K562 (cell line): Measurements from ENCODE around the gene TAP2. TPM values are rescaled to one million over a fixed set of nuclear protein-coding genes. Genes with fewer than 3 reads are reported as not detected.

Experiments
- ATAC-seq: fragments of 200-7000 bp; cut with Tn5 transposase; 3 replicates; pipeline ENCODE4 v1.9.1; 2020; ENCODE audit warnings: moderate library complexity
- BruUV-seq: library from RNA; stranded (reverse); fragments of 400-500 nt; replicated peaks from 2 replicates; lab custom pipeline; 2021; lab: Mats Ljungman, UMichigan
- CTCF ChIA-PET: fragments of 300-600 bp; formaldehyde crosslinking; extraction: SDS; loops from one replicate; lab custom pipeline; 2021; ENCODE audit warnings: low intra/inter-chr PET ratio; lab: Yijun Ruan, JAX
- POLR2A ChIA-PET: fragments of 300-600, 350-650 bp; sonication (Branson Sonifier 250); formaldehyde crosslinking; extraction: SDS; loops from one replicate; lab custom pipeline; 2021; ENCODE audit warnings: antibody characterized with exemption, inconsistent platforms; lab: Yijun Ruan, JAX
- DNase-seq, 4 experiments: peaks; one replicate each; pipeline versions ENCODE4 v3.0.0 to v3.0.0-alpha.2; 2011 to 2018; ENCODE audit warnings: low spot score in 3 of 4, mixed read lengths in 3 of 4; ENCODE audit errors: extremely low read depth in 1 of 4
- FAIRE-seq: peaks from 2 replicates; lab custom pipeline; 2011; peaks lifted over from hg19 to GRCh38; lab: Jason Lieb, UNC
- H2AFZ ChIP-seq: 2 replicates; pipeline ENCODE4 v1.6.0; 2011; ENCODE audit warnings: low read depth, low read length, control low read depth, inconsistent platforms
- H3K27ac ChIP-seq: fragments of 200-600 bp; 3 replicates; pipeline ENCODE4 v1.8.0; 2011; ENCODE audit warnings: low read depth, mild to moderate bottlenecking, control low read depth, inconsistent platforms, low read length, moderate library complexity, mixed read lengths; ENCODE audit errors: extremely low read depth
- H3K27me3 ChIP-seq, 2 experiments: fragments of 300-600 bp in 1 of 2; 2 replicates in 1 of 2; 3 replicates in 1 of 2; pipeline versions ENCODE4 v1.6.0 to v1.8.0; 2011; ENCODE audit warnings: inconsistent platforms in 2 of 2, low read length in 2 of 2, mild to moderate bottlenecking in 1 of 2, mixed read lengths in 1 of 2, moderate library complexity in 1 of 2; ENCODE audit not compliant: control insufficient read depth in 2 of 2, insufficient read depth in 2 of 2
- H3K36me3 ChIP-seq: fragments of 300-600 bp; 3 replicates; pipeline ENCODE4 v1.8.0; 2011; ENCODE audit warnings: mild to moderate bottlenecking, low read length, inconsistent platforms; ENCODE audit not compliant: control insufficient read depth, insufficient read depth
- H3K4me1 ChIP-seq, 2 experiments: fragments of 200-600 bp in 1 of 2; replicated peaks in 1 of 2; 2 replicates in 1 of 2; 3 replicates in 1 of 2; pipeline versions ENCODE4 v1.5.1 to v1.8.0; 2011; ENCODE audit warnings: inconsistent platforms in 2 of 2, low read length in 2 of 2, mild to moderate bottlenecking in 1 of 2, mixed read lengths in 1 of 2, moderate library complexity in 1 of 2; ENCODE audit not compliant: control insufficient read depth in 2 of 2, insufficient read depth in 2 of 2
- H3K4me2 ChIP-seq: 2 replicates; pipeline ENCODE4 v1.6.1; 2011; ENCODE audit warnings: low read length, control low read depth, inconsistent platforms, mixed read lengths; ENCODE audit not compliant: insufficient read depth
- H3K4me3 ChIP-seq: fragments of 200-600 bp; sonication (generic), shearing (Covaris generic); 2 replicates; pipeline ENCODE4 v1.5.1; 2016; ENCODE audit warnings: control low read depth, inconsistent platforms
- H3K79me2 ChIP-seq: fragments of 200-600 bp; 3 replicates; pipeline ENCODE4 v1.8.0; 2011; ENCODE audit warnings: low read length, inconsistent platforms; ENCODE audit not compliant: control insufficient read depth, insufficient read depth
- H3K9ac ChIP-seq, 2 experiments: 2 replicates each; pipeline versions ENCODE4 v1.6.0 to v1.6.1; 2011; ENCODE audit warnings: low read depth in 2 of 2, low read length in 2 of 2, control low read depth in 1 of 2, inconsistent platforms in 1 of 2, mild to moderate bottlenecking in 1 of 2, mixed read lengths in 1 of 2; ENCODE audit not compliant: insufficient read depth in 1 of 2
- H3K9me1 ChIP-seq: one replicate; pipeline ENCODE4 v1.6.0; 2011; ENCODE audit warnings: inconsistent platforms, mild to moderate bottlenecking, low read length, moderate library complexity; ENCODE audit not compliant: control insufficient read depth, insufficient read depth
- H3K9me3 ChIP-seq: replicated peaks from 2 replicates; pipeline ENCODE4 v1.5.1; 2011; ENCODE audit warnings: low read depth, low read length, inconsistent platforms; ENCODE audit not compliant: control insufficient read depth, insufficient read depth
- H4K20me1 ChIP-seq: replicated peaks from 2 replicates; pipeline ENCODE4 v1.6.1; 2011; ENCODE audit warnings: low read length, inconsistent platforms, mixed read lengths; ENCODE audit not compliant: control insufficient read depth, insufficient read depth
- ELF2 ChIP-seq: fragments of 250-450 bp; sonication (Bioruptor Pico); IDR thresholded peaks from 2 replicates; pipeline ENCODE4 v1.5.0; 2021; ENCODE audit warnings: mild to moderate bottlenecking
- HNRNPH1 ChIP-seq: fragments of 200-400 bp; formaldehyde crosslinking; optimal IDR thresholded peaks from 2 replicates; pipeline ENCODE3; 2017; ENCODE audit warnings: low read depth, mild to moderate bottlenecking, low read length, moderate library complexity
- KDM2B ChIP-seq: fragments of 250-450 bp; sonication (Bioruptor Pico); IDR thresholded peaks from 2 replicates; pipeline ENCODE4 v1.8.0; 2021; ENCODE audit warnings: mild to moderate bottlenecking, moderate library complexity
- KLF13 ChIP-seq: fragments of 450-650 bp; IDR thresholded peaks from 2 replicates; pipeline ENCODE4 v1.6.1; 2016; ENCODE audit warnings: missing genetic modification characterization, low read depth, mild to moderate bottlenecking, missing compliant biosample characterization, moderate library complexity, borderline replicate concordance
- MAX ChIP-seq: sonication (generic); formaldehyde crosslinking; IDR thresholded peaks from 2 replicates; pipeline ENCODE4 v1.9.0; 2022; ENCODE audit warnings: mild to moderate bottlenecking, missing genetic modification reagents
- MAZ ChIP-seq, 2 experiments: fragments of 450-650 bp in 1 of 2; sonication (generic) in 1 of 2; formaldehyde crosslinking; IDR thresholded peaks in 1 of 2; conservative IDR thresholded peaks in 1 of 2; 2 replicates each; pipeline versions ENCODE4 v1.4.0 to v1.5.0; 2020; ENCODE audit warnings: mild to moderate bottlenecking in 1 of 2, missing genetic modification reagents in 1 of 2
- NFRKB ChIP-seq: fragments of 450-650 bp; IDR thresholded peaks from 2 replicates; pipeline ENCODE4 v1.6.1; 2016; ENCODE audit warnings: low read depth
- NR2F6 ChIP-seq: fragments of 450-650 bp; formaldehyde crosslinking; IDR thresholded peaks from 2 replicates; pipeline ENCODE4 v1.4.0; 2020; ENCODE audit warnings: mild to moderate bottlenecking
- SRSF1 ChIP-seq: fragments of 200-400 bp; formaldehyde crosslinking; IDR thresholded peaks from 2 replicates; pipeline ENCODE4 v1.6.1; 2017; ENCODE audit warnings: mild to moderate bottlenecking, low read depth, low read length, moderate library complexity
- TAF15 ChIP-seq: fragments of 200-400 bp; formaldehyde crosslinking; IDR thresholded peaks from 2 replicates; pipeline ENCODE4 v1.6.1; 2017; ENCODE audit warnings: mild to moderate bottlenecking, low read depth, low read length, moderate library complexity
- THAP7 ChIP-seq: fragments of 250-450 bp; sonication (Bioruptor Pico); IDR thresholded peaks from 2 replicates; pipeline ENCODE4 v1.5.0; 2021
- THRA ChIP-seq: fragments of 450-650 bp; IDR thresholded peaks from 2 replicates; pipeline ENCODE4 v1.6.1; 2017; ENCODE audit warnings: mild to moderate bottlenecking, moderate library complexity
- WHSC1 ChIP-seq: IDR thresholded peaks from one replicate; pipeline ENCODE4 v1.6.1; 2012; ENCODE audit warnings: low read length, control low read depth, inconsistent platforms
- ZNF592 ChIP-seq: fragments of 450-650 bp; IDR thresholded peaks from 2 replicates; pipeline ENCODE4 v1.6.1; 2017; ENCODE audit warnings: antibody characterized with exemption, mild to moderate bottlenecking
- WGBS: fragments of 100-300 bp; shearing (Covaris generic); methylation state at CpG from one replicate; pipeline ENCODE4 v1.1.6; 2016; ENCODE audit warnings: low coverage, mixed read lengths; ENCODE audit not compliant: insufficient coverage; ENCODE audit errors: missing lambda C conversion rate; 5-methylcytosine and 5-hydroxymethylcytosine counted together
- in situ Hi-C: fragments of 300-500 bp; cut with MboI; formaldehyde crosslinking; loops from 4 replicates; pipeline ENCODE4 v1.15.0; 2018; ENCODE audit warnings: inconsistent platforms, mixed read lengths
- intact Hi-C: fragments of 100-400 bp; cut with micrococcal nuclease; formaldehyde crosslinking; loops from 2 replicates; pipeline ENCODE4 v1.14.2; 2022
- polyA plus RNA-seq, 8 experiments: library from polyadenylated mRNA; depleted of rRNA in 4 of 8; stranded (reverse) in 5 of 8; unstranded in 3 of 8; fragments of >200 nt; fragmentation: Nextera tagmentation in 2 of 8; fragmentation: Illumina TruSeq in 1 of 8; extraction: Ambion mirVana in 2 of 8; extraction: Trizol in 1 of 8; gene quantifications; 2 replicates each; pipeline versions ENCODE4 v1.2.1 to v1.2.3, GENCODE V29; 2011 to 2014; ENCODE audit warnings: inconsistent platforms in 1 of 8, missing spikeins in 1 of 8
- total RNA-seq, 7 experiments: library from RNA; depleted of rRNA in 6 of 7; stranded (reverse); fragments of >200 nt in 6 of 7; fragmentation: Illumina TruSeq in 2 of 7; extraction: Trizol in 2 of 7; gene quantifications; 2 replicates each; pipeline versions ENCODE4 v1.2.1 to v1.2.3, GENCODE V29; 2011 to 2021; ENCODE audit warnings: low replicate concordance in 1 of 7

TAP2 gene
- total and polyA plus RNA-seq, 9 of the 15 experiments (the other 6 are each of a cell fraction or from before 2014, with no cell fraction given) = 2.0 to 53.5 (median 19.6) TPM

GRCh38 chr6:32830017-32830416, 8.5 kb downstream of the TAP2 start:
- 81% methylated on average over 3 of the region's 5 CpGs for WGBS
- no peak overlapping the region for H2AFZ ChIP-seq
- H3K36me3 ChIP-seq = peaks cover 59% of the 10 kb centered on the region
- ChIA-PET POLR2A (interaction anchor here (0.7 kb wide), 1 partner anchor 148 kb away, joined by 3 read pairs; no protein-coding TSS in a partner anchor), CTCF (no interaction called here)
- H3K79me2 ChIP-seq = no peaks in the 10 kb centered on the region
- intact Hi-C loops (no loop called here), in situ Hi-C loops (no loop called here)
- H4K20me1 ChIP-seq = no peaks in the 10 kb centered on the region
- H3K4me2 ChIP-seq = no peak overlapping the region
- no peak overlapping the region for H3K27ac ChIP-seq
- H3K9me1 ChIP-seq = no peaks in the 10 kb centered on the region
- no peak overlapping the region for H3K4me3 ChIP-seq
- FAIRE-seq = no peak
- no peak for DNase-seq
- H3K9ac ChIP-seq = peak overlapping the region in 1 of 2 experiments; percentile 16; a peak in 1 of 4 replicates
- no peaks in the 10 kb centered on the region for H3K27me3 ChIP-seq
- ATAC-seq = no peak
- no peaks in the 10 kb centered on the region for H3K9me3 ChIP-seq
- no TSS peak for BruUV-seq
- H3K4me1 ChIP-seq = no peaks in the 10 kb centered on the region
- no peak for TF ChIP-seq WHSC1
- TF ChIP-seq THAP7 (CRISPR knock-in tag) = no peak
- no peak for TF ChIP-seq SRSF1
- no peak for TF ChIP-seq KDM2B (CRISPR knock-in tag)
- TF ChIP-seq ZNF592 = no peak
- no peak for TF ChIP-seq MAZ (CRISPR knock-in tag; conservative IDR thresholded peaks at IDR 0.05 in 1 of 2, IDR thresholded peaks at IDR 0.05 in 1 of 2)
- TF ChIP-seq KLF13 = no peak
- TF ChIP-seq ELF2 (CRISPR knock-in tag) = no peak
- TF ChIP-seq NR2F6 = no peak
- no peak for TF ChIP-seq NFRKB
- TF ChIP-seq TAF15 = no peak
- no peak for TF ChIP-seq HNRNPH1
- TF ChIP-seq THRA = no peak
- no peak for TF ChIP-seq MAX (CRISPR knock-in tag)
